KMS-11 (cell line): ENCODE results near the gene ZNF595.

ENCODE experiments used
- H2AFZ ChIP-seq: fragments of 200-600 bp; sonication (generic); 2 replicates; pipeline ENCODE4 v1.6.1; 2016; ENCODE audit warnings: antibody characterized with exemption, mixed run types, low read depth
- H3K27ac ChIP-seq: fragments of 200-600 bp; sonication (generic); 2 replicates; pipeline ENCODE4 v1.6.1; 2016; ENCODE audit warnings: mild to moderate bottlenecking, mixed run types
- H3K27me3 ChIP-seq: fragments of 200-600 bp; sonication (generic); 2 replicates; pipeline ENCODE4 v1.6.1; 2017; ENCODE audit warnings: mild to moderate bottlenecking, low read depth, mixed run types, moderate library complexity; ENCODE audit not compliant: insufficient read depth
- H3K36me3 ChIP-seq: fragments of 200-600 bp; sonication (generic); 2 replicates; pipeline ENCODE4 v1.6.1; 2017; ENCODE audit warnings: mild to moderate bottlenecking, mixed run types; ENCODE audit not compliant: insufficient read depth
- H3K4me1 ChIP-seq: fragments of 200-600 bp; sonication (generic); 2 replicates; pipeline ENCODE4 v1.6.1; 2016; ENCODE audit warnings: mild to moderate bottlenecking, low read depth, mixed run types; ENCODE audit not compliant: poor library complexity, severe bottlenecking
- H3K4me2 ChIP-seq: fragments of 200-600 bp; sonication (generic); 2 replicates; pipeline ENCODE4 v1.7.0; 2016; ENCODE audit warnings: mild to moderate bottlenecking, mixed run types
- H3K4me3 ChIP-seq: fragments of 200-600 bp; sonication (generic); IDR thresholded peaks from 2 replicates; pipeline ENCODE4 v1.6.1; 2017; ENCODE audit warnings: low read depth, low read length, mixed read lengths; ENCODE audit not compliant: insufficient read depth
- H3K79me2 ChIP-seq: fragments of 200-600 bp; sonication (generic); 2 replicates; pipeline ENCODE4 v1.6.1; 2016; ENCODE audit warnings: low read depth, mixed run types; ENCODE audit not compliant: insufficient read depth
- H3K9ac ChIP-seq: fragments of 200-600 bp; sonication (generic); 2 replicates; pipeline ENCODE4 v1.6.1; 2016; ENCODE audit warnings: mild to moderate bottlenecking, mixed run types
- H4K20me1 ChIP-seq: fragments of 200-600 bp; sonication (generic); 2 replicates; pipeline ENCODE4 v1.6.1; 2016; ENCODE audit warnings: mild to moderate bottlenecking, mixed run types; ENCODE audit not compliant: insufficient read depth
- CTCF ChIP-seq: fragments of 200-600 bp; sonication (generic); conservative IDR thresholded peaks from 2 replicates; pipeline ENCODE4 v1.6.1; 2017; ENCODE audit warnings: low read depth, mild to moderate bottlenecking, antibody characterized with exemption, low read length, moderate library complexity, mixed read lengths

The ZNF595 gene

GRCh38 chr4:107083-107443, 53.9 kb downstream of the ZNF595 start:
- Histone ChIP-seq H3K4me3 (no peak overlapping the region), H2AFZ (no peak overlapping the region), H4K20me1 (no peaks in the 10 kb centered on the region), H3K9ac (no peak overlapping the region), H3K4me2 (no peak overlapping the region), H3K4me1 (no peaks in the 10 kb centered on the region), H3K27ac (no peak overlapping the region), H3K79me2 (no peaks in the 10 kb centered on the region), H3K27me3 (no peaks in the 10 kb centered on the region), H3K36me3 (no peaks in the 10 kb centered on the region)
- no peak for TF ChIP-seq CTCF

DNA sequence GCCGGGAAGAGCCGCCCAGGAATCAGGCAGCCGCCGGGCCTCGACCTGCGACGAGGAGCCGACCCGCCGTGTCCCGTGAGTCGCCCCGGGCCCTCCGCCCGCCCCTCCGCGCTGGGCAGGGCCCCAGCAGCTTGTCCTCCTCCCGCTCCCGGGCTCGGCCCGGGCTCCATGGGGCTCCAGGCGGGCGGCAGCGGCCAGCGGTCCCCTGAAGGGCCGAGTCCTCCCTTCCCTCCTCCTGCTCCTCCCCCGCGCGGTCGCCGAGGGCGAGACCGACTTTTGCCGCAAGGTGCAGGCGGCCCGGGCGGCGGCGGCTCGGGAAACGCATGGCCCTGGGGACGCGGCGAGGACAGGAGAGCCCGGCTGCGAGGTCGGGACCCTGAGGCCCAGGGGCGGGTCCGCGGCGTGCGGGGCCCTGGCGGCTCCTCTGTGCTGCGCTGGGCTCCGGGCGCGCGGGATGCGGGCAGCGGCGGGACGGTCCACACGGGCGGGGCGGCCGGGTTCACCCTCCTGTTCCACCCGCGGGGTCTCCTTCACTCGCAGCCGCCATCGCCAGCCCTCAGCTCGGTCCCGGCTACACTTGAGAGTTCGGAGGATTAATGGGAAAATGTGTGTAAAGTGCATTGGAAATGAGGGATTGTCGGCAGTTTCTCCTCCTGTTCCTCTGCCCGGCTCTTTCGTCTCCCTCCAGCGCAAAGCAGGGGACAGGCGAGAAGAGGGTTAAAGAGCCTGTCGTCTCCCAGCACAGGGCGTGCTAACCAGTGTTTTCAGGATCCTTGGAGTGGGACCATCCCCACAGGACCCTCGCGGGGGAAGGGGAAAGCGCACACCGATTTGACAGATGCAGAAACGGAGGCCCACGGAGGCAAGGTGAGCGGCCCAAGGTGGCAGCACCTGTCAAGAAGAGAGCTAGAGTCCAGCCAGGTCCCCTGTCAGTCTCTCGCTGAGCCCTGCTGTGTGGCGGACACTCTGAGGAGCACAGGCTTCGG, 54.6 kb downstream of the ZNF595 start:
- Histone ChIP-seq H3K9ac (no peak overlapping the region), H3K27me3 (no peaks in the 10 kb centered on the region), H2AFZ (no peak overlapping the region), H3K79me2 (no peaks in the 10 kb centered on the region), H3K4me3 (no peak overlapping the region), H4K20me1 (no peaks in the 10 kb centered on the region), H3K4me1 (no peaks in the 10 kb centered on the region), H3K4me2 (no peak overlapping the region), H3K36me3 (no peaks in the 10 kb centered on the region), H3K27ac (no peak overlapping the region)
- TF ChIP-seq CTCF: no peak

GRCh38 chr4:112771-113170, 59.6 kb downstream of the ZNF595 start:
- Histone ChIP-seq H3K79me2 (no peaks in the 10 kb centered on the region), H2AFZ (no peak overlapping the region), H3K27me3 (no peaks in the 10 kb centered on the region), H3K4me2 (no peak overlapping the region), H3K9ac (no peak overlapping the region), H3K4me1 (no peaks in the 10 kb centered on the region), H3K36me3 (no peaks in the 10 kb centered on the region), H3K4me3 (no peak overlapping the region), H3K27ac (no peak overlapping the region), H4K20me1 (no peaks in the 10 kb centered on the region)
- no peak for TF ChIP-seq CTCF

GRCh38 chr4:113732-114131, 60.6 kb downstream of the ZNF595 start:
- no peaks in the 10 kb centered on the region for H3K4me1 ChIP-seq
- no peak overlapping the region for H3K4me2 ChIP-seq
- H3K27me3 ChIP-seq: no peaks in the 10 kb centered on the region
- H3K27ac ChIP-seq: no peak overlapping the region
- H3K4me3 ChIP-seq: no peak overlapping the region
- no peak for TF ChIP-seq CTCF
- H2AFZ ChIP-seq: no peak overlapping the region
- no peaks in the 10 kb centered on the region for H4K20me1 ChIP-seq
- H3K79me2 ChIP-seq: no peaks in the 10 kb centered on the region
- no peak overlapping the region for H3K9ac ChIP-seq
- H3K36me3 ChIP-seq: no peaks in the 10 kb centered on the region
